Activated CD4-positive, CD25-positive, alpha-beta regulatory T cell treated with anti-CD3 and anti-CD28 coated beads, Interleukin-2, amount 50 U/mL, for 72 hours (primary cell): ENCODE results near the gene PRR23A.

Experiments
- DNase-seq: peaks from one replicate; pipeline ENCODE4 v3.0.0; 2021

The PRR23A gene

GRCh38 chr3:138971766-138972320 is 34.2 kb downstream of the PRR23A start:
- DNase-seq = no peak

- no peak for DNase-seq
Measured at GRCh38 chr3:138964923-138965322, 41.1 kb downstream of the PRR23A start.

- no peak for DNase-seq
Measured at GRCh38 chr3:138964264-138964663, 41.8 kb downstream of the PRR23A start.

- no peak for DNase-seq
Measured at GRCh38 chr3:138962854-138963560, 43.1 kb downstream of the PRR23A start.

- no peak for DNase-seq
Measured at GRCh38 chr3:138960417-138960852, 45.6 kb downstream of the PRR23A start.
